IMR-90 (cell line): ENCODE data around the gene SLC12A8. TPM values are rescaled to one million over a fixed set of nuclear protein-coding genes. Genes with fewer than 3 reads are reported as not detected.

Source experiments
- ATAC-seq: fragments of 200-7000 bp; cut with Tn5 transposase; 2 replicates; pipeline ENCODE4 v1.9.1; 2020; ENCODE audit warnings: low read depth, mild to moderate bottlenecking, moderate library complexity
- BruUV-seq: library from RNA; stranded (reverse); fragments of 400-500 nt; replicated peaks from 2 replicates; lab custom pipeline; 2021; lab: Mats Ljungman, UMichigan
- CTCF ChIA-PET: fragments of 300-600 bp; formaldehyde crosslinking; extraction: SDS; loops from one replicate; lab custom pipeline; 2021; ENCODE audit warnings: antibody characterized with exemption; lab: Yijun Ruan, JAX
- POLR2A ChIA-PET: fragments of 300-600 bp; sonication (Branson Sonifier 250); formaldehyde crosslinking; loops from one replicate; lab custom pipeline; 2022; ENCODE audit warnings: antibody characterized with exemption; ENCODE audit not compliant: unreplicated experiment; lab: Charles Lee
- DNase-seq: peaks from one replicate; pipeline ENCODE4 v3.0.0; 2013
- H2AFZ ChIP-seq: replicated peaks from 2 replicates; pipeline ENCODE3; 2013; ENCODE audit warnings: low read length, mild to moderate bottlenecking; ENCODE audit not compliant: poor library complexity
- H2AK5ac ChIP-seq: 2 replicates; pipeline ENCODE4 v1.6.1; 2013; ENCODE audit warnings: low read depth, low read length, inconsistent platforms
- H2AK9ac ChIP-seq: replicated peaks from 2 replicates; pipeline ENCODE3; 2013; ENCODE audit warnings: mild to moderate bottlenecking, low read depth, low read length, moderate library complexity; ENCODE audit not compliant: poor library complexity
- H2BK120ac ChIP-seq: 2 replicates; pipeline ENCODE4 v1.6.1; 2013; ENCODE audit warnings: low read depth, low read length, inconsistent platforms
- H2BK15ac ChIP-seq: 3 replicates; pipeline ENCODE4 v1.6.1; 2013; ENCODE audit warnings: low read depth, low read length, inconsistent platforms
- H2BK20ac ChIP-seq: 2 replicates; pipeline ENCODE4 v1.6.1; 2013; ENCODE audit warnings: low read depth, mild to moderate bottlenecking, inconsistent platforms, low read length, moderate library complexity
- H2BK5ac ChIP-seq: 2 replicates; pipeline ENCODE4 v1.6.1; 2013; ENCODE audit warnings: mild to moderate bottlenecking, low read depth, low read length, inconsistent platforms; ENCODE audit not compliant: poor library complexity, severe bottlenecking
- H3K14ac ChIP-seq: replicated peaks from 2 replicates; pipeline ENCODE4 v1.6.1; 2013; ENCODE audit warnings: low read depth, low read length, inconsistent platforms
- H3K18ac ChIP-seq: 2 replicates; pipeline ENCODE4 v1.6.1; 2013; ENCODE audit warnings: low read depth, low read length, control low read depth
- H3K23ac ChIP-seq: 2 replicates; pipeline ENCODE4 v1.6.1; 2013; ENCODE audit warnings: low read depth, low read length, inconsistent platforms
- H3K27ac ChIP-seq: 2 replicates; pipeline ENCODE4 v1.5.1; 2013; ENCODE audit warnings: mild to moderate bottlenecking, control low read depth, low read length; ENCODE audit not compliant: insufficient read depth
- H3K27me3 ChIP-seq: 2 replicates; pipeline ENCODE4 v1.6.1; 2013; ENCODE audit warnings: low read length; ENCODE audit not compliant: control insufficient read depth, insufficient read depth
- H3K36me3 ChIP-seq: 2 replicates; pipeline ENCODE4 v1.6.1; 2013; ENCODE audit warnings: low read length, mixed read lengths; ENCODE audit not compliant: control insufficient read depth, insufficient read depth
- H3K4ac ChIP-seq: 2 replicates; pipeline ENCODE4 v1.6.1; 2013; ENCODE audit warnings: low read depth, low read length, inconsistent platforms
- H3K4me1 ChIP-seq: 2 replicates; pipeline ENCODE4 v1.6.1; 2013; ENCODE audit warnings: low read length, mixed read lengths; ENCODE audit not compliant: control insufficient read depth, insufficient read depth
- H3K4me2 ChIP-seq: 2 replicates; pipeline ENCODE4 v1.6.1; 2013; ENCODE audit warnings: low read depth, mild to moderate bottlenecking, control low read depth, low read length, moderate library complexity
- H3K4me3 ChIP-seq: 2 replicates; pipeline ENCODE4 v1.5.1; 2013; ENCODE audit warnings: low read depth, mild to moderate bottlenecking, control low read depth, low read length, moderate library complexity; ENCODE audit not compliant: insufficient read depth
- H3K56ac ChIP-seq: 2 replicates; pipeline ENCODE4 v1.6.1; 2013; ENCODE audit warnings: low read length, inconsistent platforms; ENCODE audit not compliant: insufficient read depth; ENCODE audit errors: extremely low read depth
- H3K79me1 ChIP-seq, 2 experiments: 2 replicates each; pipeline ENCODE4 v1.6.1; 2013; ENCODE audit warnings: low read length in 2 of 2, inconsistent platforms in 1 of 2, low read depth in 1 of 2
- H3K9ac ChIP-seq: 2 replicates; pipeline ENCODE4 v1.6.1; 2013; ENCODE audit warnings: low read depth, low read length, control low read depth
- H3K9me1 ChIP-seq: 2 replicates; pipeline ENCODE4 v1.6.1; 2013; ENCODE audit warnings: low read length, inconsistent platforms; ENCODE audit not compliant: insufficient read depth
- H3K9me3 ChIP-seq: 2 replicates; pipeline ENCODE4 v1.6.1; 2013; ENCODE audit warnings: low read length; ENCODE audit not compliant: control insufficient read depth, insufficient read depth
- H4K20me1 ChIP-seq: 2 replicates; pipeline ENCODE4 v1.6.1; 2013; ENCODE audit warnings: low read length, inconsistent platforms; ENCODE audit not compliant: insufficient read depth
- H4K5ac ChIP-seq: 2 replicates; pipeline ENCODE4 v1.6.1; 2013; ENCODE audit warnings: mild to moderate bottlenecking, low read depth, low read length, control low read depth
- H4K8ac ChIP-seq, 2 experiments: 2 replicates each; pipeline ENCODE4 v1.6.1; 2013; ENCODE audit warnings: low read depth in 2 of 2, low read length in 2 of 2, control low read depth in 1 of 2, inconsistent platforms in 1 of 2
- H4K91ac ChIP-seq: 2 replicates; pipeline ENCODE4 v1.6.1; 2013; ENCODE audit warnings: low read depth, low read length, inconsistent platforms; ENCODE audit not compliant: insufficient read depth
- RFX5 ChIP-seq: IDR thresholded peaks from 2 replicates; pipeline ENCODE4 v1.8.0; 2012; ENCODE audit warnings: low read depth, mild to moderate bottlenecking, low read length, moderate library complexity
- dilution Hi-C: fragments of 300-500 bp; cut with HindIII; formaldehyde crosslinking; loops from one replicate; pipeline ENCODE4 v1.14.3; 2018; ENCODE audit warnings: low sequenced_read_pairs; ENCODE audit not compliant: unreplicated experiment
- in situ Hi-C: fragments of 300-500 bp; cut with MboI; formaldehyde crosslinking; loops from 3 replicates; pipeline ENCODE4 v1.14.3; 2019; ENCODE audit warnings: low sequenced_read_pairs, inconsistent platforms, mixed read lengths
- intact Hi-C: fragments of 100-400 bp; cut with micrococcal nuclease; formaldehyde crosslinking; loops from 2 replicates; pipeline ENCODE4 v1.10.0; 2022
- polyA plus RNA-seq, 3 experiments: library from polyadenylated mRNA; depleted of rRNA; stranded (reverse); fragments of >200 nt; gene quantifications; 2 replicates each; pipeline ENCODE4 v1.2.3, GENCODE V29; 2012; ENCODE audit warnings: low replicate concordance in 1 of 3
- total RNA-seq: library from RNA; depleted of rRNA; stranded (reverse); fragments of >200 nt; gene quantifications from 2 replicates; pipeline ENCODE4 v1.2.3, GENCODE V29; 2012

The SLC12A8 gene
- total and polyA plus RNA-seq, 2 of the 4 experiments (the other 2 are of a cell fraction): 2.2 to 4.3 TPM

DNA sequence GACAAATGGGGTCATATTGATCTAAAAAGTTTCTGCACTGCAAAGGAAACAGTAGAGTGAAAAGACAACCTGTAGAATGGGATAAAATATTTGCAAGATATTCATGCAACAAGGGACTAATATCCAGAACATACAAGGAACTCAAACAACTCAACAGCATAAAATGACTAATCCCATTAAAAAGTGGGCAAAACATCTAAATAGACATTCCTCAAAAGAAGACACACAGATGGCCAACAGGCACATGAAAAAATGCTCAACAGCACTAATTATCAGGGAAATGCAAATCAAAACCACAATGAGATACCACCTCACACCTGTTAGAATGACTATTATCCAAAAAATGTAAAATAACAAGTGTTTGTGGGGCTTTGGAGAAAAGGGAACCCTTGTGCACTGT, 8.8 kb downstream of the SLC12A8 start:
- no peak overlapping the region for H4K91ac ChIP-seq
- no peak overlapping the region for H3K9ac ChIP-seq
- dilution Hi-C loops (no loop called here), intact Hi-C loops (no loop called here), in situ Hi-C loops (no loop called here)
- H3K56ac ChIP-seq: no peak overlapping the region
- H3K27me3 ChIP-seq: 0 out of 2 replicates have a peak, but pooled peaks cover 2% of the 10 kb centered on the region
- H3K79me1 ChIP-seq: no peaks in the 10 kb centered on the region
- no peak overlapping the region for H2AK5ac ChIP-seq
- CTCF ChIA-PET: no interaction called here
- POLR2A ChIA-PET: no interaction called here
- no peak for TF ChIP-seq RFX5
- H3K14ac ChIP-seq: no peak overlapping the region
- H4K20me1 ChIP-seq: no peaks in the 10 kb centered on the region
- H3K4me2 ChIP-seq: no peak overlapping the region
- H3K4me1 ChIP-seq: no peaks in the 10 kb centered on the region
- H3K23ac ChIP-seq: no peak overlapping the region
- no peak overlapping the region for H2BK15ac ChIP-seq
- H2AK9ac ChIP-seq: no peak overlapping the region
- BruUV-seq: no TSS peak
- no peak overlapping the region for H3K4ac ChIP-seq
- H3K18ac ChIP-seq: no peak overlapping the region
- DNase-seq: no peak
- H2BK20ac ChIP-seq: no peak overlapping the region
- no peak for ATAC-seq
- no peaks in the 10 kb centered on the region for H3K9me1 ChIP-seq
- H4K8ac ChIP-seq: no peak overlapping the region
- H3K4me3 ChIP-seq: no peak overlapping the region
- H3K36me3 ChIP-seq: no peaks in the 10 kb centered on the region
- H3K9me3 ChIP-seq: no peaks in the 10 kb centered on the region
- no peak overlapping the region for H2BK5ac ChIP-seq
- no peak overlapping the region for H2AFZ ChIP-seq
- H3K27ac ChIP-seq: no peak overlapping the region
- H4K5ac ChIP-seq: no peak overlapping the region
- H2BK120ac ChIP-seq: no peak overlapping the region
